A549 (cell line): Measurements from ENCODE around the gene DGLUCY.

Source experiments
- CTCF ChIP-seq: fragments of >200 bp; sonication (Bioruptor Twin); formaldehyde crosslinking; IDR thresholded peaks from 3 replicates; pipeline ENCODE4 v1.5.1; 2016
- EP300 ChIP-seq, 2 experiments: fragments of >200 bp; sonication (Bioruptor Twin); formaldehyde crosslinking; IDR thresholded peaks; 2 replicates in 1 of 2; 3 replicates in 1 of 2; pipeline ENCODE4 v1.6.1; 2016 to 2017
- MAX ChIP-seq: IDR thresholded peaks from 2 replicates; pipeline ENCODE4 v1.6.1; 2012

GRCh38 chr14:91092073-91092472 lies 21.8 kb upstream of the DGLUCY start:
- no peak for TF ChIP-seq CTCF
- no peak for TF ChIP-seq EP300 (IDR thresholded peaks at IDR 0.05)
- TF ChIP-seq MAX: no peak
